Fibroblast of lung (primary cell): ENCODE data around the gene ZNF219.

Experiments
- CTCF ChIP-seq, 2 donors: IDR thresholded peaks in 1 of 2; conservative IDR thresholded peaks in 1 of 2; 1 replicate in 1 of 2; 2 replicates in 1 of 2; pipeline ENCODE4 v1.5.1; 2011 to 2012; ENCODE audit warnings: low read length in 2 of 2, control low read depth in 1 of 2, inconsistent platforms in 1 of 2, low read depth in 1 of 2, mild to moderate bottlenecking in 1 of 2
- EZH2 ChIP-seq: IDR thresholded peaks from 2 replicates; pipeline ENCODE4 v1.5.1; 2012; ENCODE audit warnings: low read length, control low read depth, mild to moderate bottlenecking; ENCODE audit errors: missing control alignments

GRCh38 chr14:21097636-21098075 lies 799 bp downstream of the ZNF219 start:
- TF ChIP-seq CTCF (conservative IDR thresholded peaks at IDR 0.05 in 1 of 2, IDR thresholded peaks at IDR 0.05 in 1 of 2; ENCODE audit: low read depth in 1 of 2, low read length in 2 of 2) (no peak), EZH2 (no peak)
